ENCODE data around the gene SMAD7.

- no peak for TF ChIP-seq CTCF (IDR thresholded peaks at IDR 0.05)
- no peak for TF ChIP-seq POLR2A (IDR thresholded peaks at IDR 0.05)
- TF ChIP-seq POLR2AphosphoS5 (IDR thresholded peaks at IDR 0.05): no peak
- TF ChIP-seq EP300 (IDR thresholded peaks at IDR 0.05): no peak
Measured at GRCh38 chr18:48993586-48993985, 42.8 kb upstream of the SMAD7 start.
